ENCODE measurements around the gene KCNAB1.
A peak's percentile ranks its signal among the peaks of the same experiment; 100 is the strongest.

KCNAB1 gene

GRCh38 chr3:156256256-156256655 is 135.9 kb downstream of the KCNAB1 start:
- no peak for TF ChIP-seq ZFP30 (CRISPR knock-in tag; IDR thresholded peaks at IDR 0.05)
- no peak for TF ChIP-seq CSDC2 (CRISPR knock-in tag; IDR thresholded peaks at IDR 0.05)
- no peak for TF ChIP-seq GLIS3 (CRISPR knock-in tag; IDR thresholded peaks at IDR 0.05)
- no peak for TF ChIP-seq OSR1 (CRISPR knock-in tag; IDR thresholded peaks at IDR 0.05)
- no peak for TF ChIP-seq BACH2 (CRISPR knock-in tag; IDR thresholded peaks at IDR 0.05; ENCODE audit: borderline replicate concordance)
- no peak for TF ChIP-seq ARNTL (CRISPR knock-in tag; IDR thresholded peaks at IDR 0.05; ENCODE audit: borderline replicate concordance, low read depth)
- no peak; the same call in 2 of the 3 replicates for ATAC-seq

- no peak for ATAC-seq
- TF ChIP-seq CSDC2 (CRISPR knock-in tag; IDR thresholded peaks at IDR 0.05) (no peak), TSHZ2 (CRISPR knock-in tag; IDR thresholded peaks at IDR 0.05) (no peak), TOX (CRISPR knock-in tag; IDR thresholded peaks at IDR 0.05; ENCODE audit: borderline replicate concordance) (no peak), ZFP3 (CRISPR knock-in tag; IDR thresholded peaks at IDR 0.05) (no peak), ISL1 (CRISPR knock-in tag; IDR thresholded peaks at IDR 0.05) (no peak)
- TF ChIP-seq, protein P1, sequence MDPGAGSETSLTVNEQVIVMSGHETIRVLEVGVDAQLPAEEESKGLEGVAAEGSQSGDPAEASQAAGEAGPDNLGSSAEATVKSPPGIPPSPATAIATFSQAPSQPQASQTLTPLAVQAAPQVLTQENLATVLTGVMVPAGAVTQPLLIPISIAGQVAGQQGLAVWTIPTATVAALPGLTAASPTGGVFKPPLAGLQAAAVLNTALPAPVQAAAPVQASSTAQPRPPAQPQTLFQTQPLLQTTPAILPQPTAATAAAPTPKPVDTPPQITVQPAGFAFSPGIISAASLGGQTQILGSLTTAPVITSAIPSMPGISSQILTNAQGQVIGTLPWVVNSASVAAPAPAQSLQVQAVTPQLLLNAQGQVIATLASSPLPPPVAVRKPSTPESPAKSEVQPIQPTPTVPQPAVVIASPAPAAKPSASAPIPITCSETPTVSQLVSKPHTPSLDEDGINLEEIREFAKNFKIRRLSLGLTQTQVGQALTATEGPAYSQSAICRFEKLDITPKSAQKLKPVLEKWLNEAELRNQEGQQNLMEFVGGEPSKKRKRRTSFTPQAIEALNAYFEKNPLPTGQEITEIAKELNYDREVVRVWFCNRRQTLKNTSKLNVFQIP (CRISPR knock-in tag; IDR thresholded peaks at IDR 0.05; ENCODE audit: borderline replicate concordance, low read depth): no peak
Observed at GRCh38 chr3:156256945-156257344, 136.6 kb downstream of the KCNAB1 start.

DNA sequence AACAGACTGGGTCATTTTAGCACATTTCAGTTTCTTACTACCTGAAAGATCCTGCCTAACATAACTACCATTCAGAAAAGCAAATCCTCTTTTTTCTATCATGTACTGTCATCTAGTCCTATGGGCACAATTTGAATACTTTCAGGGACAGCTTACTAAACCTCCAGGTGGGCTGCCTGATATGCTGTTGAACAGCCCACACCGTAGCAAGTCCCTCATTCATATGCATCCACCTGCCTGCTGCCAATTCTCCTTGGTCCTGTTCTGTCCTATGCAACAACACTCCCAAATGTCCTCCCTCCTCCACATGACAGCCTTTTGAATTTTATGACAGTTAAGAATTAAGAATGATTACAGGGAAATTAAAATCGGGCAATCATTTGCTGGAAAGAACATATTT is 137.9 kb downstream of the KCNAB1 start:
- no peak for ATAC-seq
- no peak for TF ChIP-seq ZFP3 (CRISPR knock-in tag; IDR thresholded peaks at IDR 0.05)
- TF ChIP-seq, protein P2, sequence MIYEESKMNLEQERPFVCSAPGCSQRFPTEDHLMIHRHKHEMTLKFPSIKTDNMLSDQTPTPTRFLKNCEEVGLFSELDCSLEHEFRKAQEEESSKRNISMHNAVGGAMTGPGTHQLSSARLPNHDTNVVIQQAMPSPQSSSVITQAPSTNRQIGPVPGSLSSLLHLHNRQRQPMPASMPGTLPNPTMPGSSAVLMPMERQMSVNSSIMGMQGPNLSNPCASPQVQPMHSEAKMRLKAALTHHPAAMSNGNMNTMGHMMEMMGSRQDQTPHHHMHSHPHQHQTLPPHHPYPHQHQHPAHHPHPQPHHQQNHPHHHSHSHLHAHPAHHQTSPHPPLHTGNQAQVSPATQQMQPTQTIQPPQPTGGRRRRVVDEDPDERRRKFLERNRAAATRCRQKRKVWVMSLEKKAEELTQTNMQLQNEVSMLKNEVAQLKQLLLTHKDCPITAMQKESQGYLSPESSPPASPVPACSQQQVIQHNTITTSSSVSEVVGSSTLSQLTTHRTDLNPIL (CRISPR knock-in tag; IDR thresholded peaks at IDR 0.05; ENCODE audit: low read depth): no peak
- TF ChIP-seq OSR1 (CRISPR knock-in tag; IDR thresholded peaks at IDR 0.05): no peak
- no peak for TF ChIP-seq GLIS3 (CRISPR knock-in tag; IDR thresholded peaks at IDR 0.05)
- no peak for TF ChIP-seq RARB (CRISPR knock-in tag; IDR thresholded peaks at IDR 0.05)

- no peak for TF ChIP-seq TCF4 (CRISPR knock-in tag; IDR thresholded peaks at IDR 0.05; ENCODE audit: borderline replicate concordance)
- TF ChIP-seq TSHZ2 (CRISPR knock-in tag; IDR thresholded peaks at IDR 0.05): no peak
- TF ChIP-seq ISL1 (CRISPR knock-in tag; IDR thresholded peaks at IDR 0.05): no peak
- no peak for TF ChIP-seq ESRRG (CRISPR knock-in tag; IDR thresholded peaks at IDR 0.05)
- TF ChIP-seq ZNF565 (CRISPR knock-in tag; conservative IDR thresholded peaks at IDR 0.05; ENCODE audit: low read depth): no peak
- no peak for TF ChIP-seq OSR1 (CRISPR knock-in tag; IDR thresholded peaks at IDR 0.05)
- no peak for TF ChIP-seq BACH2 (CRISPR knock-in tag; IDR thresholded peaks at IDR 0.05; ENCODE audit: borderline replicate concordance)
- TF ChIP-seq ZC3H10 (CRISPR knock-in tag; IDR thresholded peaks at IDR 0.05): no peak
- no peak for TF ChIP-seq CSDC2 (CRISPR knock-in tag; IDR thresholded peaks at IDR 0.05)
- ATAC-seq: no peak
Observed at GRCh38 chr3:156259896-156260295, 139.5 kb downstream of the KCNAB1 start.

- ATAC-seq: peak; percentile 71
- TF ChIP-seq ZC3H10 (CRISPR knock-in tag; IDR thresholded peaks at IDR 0.05): peak; percentile 30; the same call in 1 of the 2 replicates
- TF ChIP-seq ARNTL (CRISPR knock-in tag; IDR thresholded peaks at IDR 0.05; ENCODE audit: borderline replicate concordance, low read depth): no peak
Observed at GRCh38 chr3:156260331-156260730, 140.0 kb downstream of the KCNAB1 start.
